SIG-M5 treated with dmso at 0.1 percent for 504 hours (cell line): Measurements from ENCODE around the gene PRKD2.
"Not testable (repeated sequence)": the region's sequence is repeated elsewhere in the genome, so short reads cannot be mapped to it uniquely, and the experiment has no call there.

Experiments
- DNase-seq: peaks from one replicate; lab custom pipeline; 2025; ENCODE audit not compliant: unreplicated experiment; lab: John Stamatoyannopoulos, UW

PRKD2 gene

GRCh38 chr19:46634656-46635218, 82.2 kb downstream of the PRKD2 start:
- no peak for DNase-seq

GRCh38 chr19:46634045-46634655, 82.8 kb downstream of the PRKD2 start:
- DNase-seq, result peak; percentile 71

GRCh38 chr19:46633130-46633529, 83.8 kb downstream of the PRKD2 start:
- DNase-seq, result no peak

- no peak for DNase-seq
These were observed 85.4 kb downstream of the PRKD2 start for GRCh38 chr19:46631481-46631880.

GRCh38 chr19:46630586-46631205, 86.2 kb downstream of the PRKD2 start:
- no peak for DNase-seq

GRCh38 chr19:46629546-46630025, 87.3 kb downstream of the PRKD2 start:
- no peak for DNase-seq

- DNase-seq, result not testable (repeated sequence)
These were observed 87.9 kb downstream of the PRKD2 start for GRCh38 chr19:46628970-46629369.

GRCh38 chr19:46626446-46626845, 90.5 kb downstream of the PRKD2 start:
- DNase-seq, result no peak

GRCh38 chr19:46625731-46626130, 91.2 kb downstream of the PRKD2 start:
- no peak for DNase-seq

GRCh38 chr19:46624958-46625661, 91.8 kb downstream of the PRKD2 start, which contains the start of gene PTGIR:
PTGIR (minus strand) TSS chr19:46625089; CDS start chr19:46624225, 864 bp downstream.
- DNase-seq, result peak; percentile 58
